Testis (tissue), 3 donors: ENCODE results near the gene TAF5L. TPM values are rescaled to one million over a fixed set of nuclear protein-coding genes. Genes with fewer than 3 reads are reported as not detected.

ENCODE experiments used
- DNase-seq: peaks from one replicate; pipeline ENCODE4 v3.0.0-alpha.2; 2019
- H3K27ac ChIP-seq, 2 donors: fragments of 200-600 bp; sonication (generic); one replicate each; pipeline ENCODE4 v1.5.1; 2019
- H3K27me3 ChIP-seq: fragments of 200-600 bp; sonication (generic); one replicate; pipeline ENCODE4 v1.5.1; 2019
- H3K36me3 ChIP-seq: fragments of 200-600 bp; sonication (generic); one replicate; pipeline ENCODE4 v1.5.1; 2017; ENCODE audit warnings: low read depth; ENCODE audit errors: missing control alignments
- H3K4me1 ChIP-seq: fragments of 200-600 bp; sonication (generic); one replicate; pipeline ENCODE4 v1.5.1; 2019
- H3K4me3 ChIP-seq, 2 donors: fragments of 200-600 bp; sonication (generic); one replicate each; pipeline ENCODE4 v1.5.1; 2017 to 2019
- H3K9me3 ChIP-seq: fragments of 200-600 bp; sonication (generic); one replicate; pipeline ENCODE4 v1.5.1; 2017
- CTCF ChIP-seq, 3 experiments: fragments of 450-650 bp in 2 of 3; fragments of 200-600 bp in 1 of 3; sonication (generic) in 1 of 3; IDR thresholded peaks; one replicate each; pipeline ENCODE4 v1.5.1; 2016 to 2019; ENCODE audit warnings: antibody characterized with exemption in 3 of 3, mild to moderate bottlenecking in 2 of 3, moderate library complexity in 1 of 3
- POLR2A ChIP-seq: fragments of 450-650 bp; IDR thresholded peaks from one replicate; pipeline ENCODE4 v1.6.1; 2017; ENCODE audit warnings: antibody characterized with exemption, mild to moderate bottlenecking, moderate library complexity
- WGBS, 2 donors: methylation state at CpG; one replicate each; pipeline ENCODE4 v1.1.5; 2018; 5-methylcytosine and 5-hydroxymethylcytosine counted together
- intact Hi-C: fragments of 100-400 bp; cut with DNase I; formaldehyde crosslinking; loops from one replicate; pipeline ENCODE4 v1.15.1; 2023; ENCODE audit warnings: low total_unique reads
- polyA plus RNA-seq: library from polyadenylated mRNA; stranded (reverse); fragments of 350-450 nt; fragmentation: Illumina TruSeq; extraction: RNeasy Lipid Tissue Mini Kit (QIAGEN cat#74804); gene quantifications from one replicate; pipeline ENCODE4 v1.2.3, GENCODE V29; 2014; ENCODE audit warnings: low read depth, low replicate concordance; ENCODE audit not compliant: insufficient read depth
- total RNA-seq, 2 donors: library from RNA; depleted of rRNA; stranded (reverse); fragments of >200 nt; gene quantifications; one replicate each; pipeline ENCODE4 v1.2.3, GENCODE V29; 2016

The TAF5L gene
- total and polyA plus RNA-seq, 3 donors from 2014 or later = 12.8 to 24.6 (median 18.4) TPM

DNA sequence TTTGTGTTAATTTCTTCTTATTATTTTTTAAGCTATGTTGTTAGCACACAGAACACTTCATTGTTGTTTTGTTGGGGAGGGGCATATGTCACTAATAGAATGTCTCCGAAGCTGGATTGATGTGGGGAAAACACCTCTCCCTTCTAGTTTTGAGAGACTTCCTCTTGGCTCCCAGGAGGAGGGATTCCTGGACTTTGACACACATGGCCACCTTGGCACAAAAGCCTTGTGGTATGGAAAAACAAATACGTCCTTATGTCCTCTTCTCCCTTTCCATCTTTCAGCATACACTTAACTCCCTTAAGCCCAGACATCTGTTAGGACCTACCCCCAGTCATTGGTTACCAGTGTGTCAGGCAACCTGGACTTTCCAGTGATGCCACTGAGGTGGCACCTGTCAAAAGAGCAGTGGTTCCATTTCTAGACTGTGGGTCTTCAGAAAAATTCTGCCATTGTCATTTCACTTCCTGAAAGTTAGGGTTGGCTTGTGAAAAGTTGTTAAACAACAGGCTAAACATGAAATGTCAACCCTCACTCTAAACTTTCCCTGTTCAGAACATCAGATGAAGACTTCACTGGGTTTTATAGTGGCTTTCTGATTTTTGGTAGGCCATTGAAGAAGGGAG is 54.9 kb downstream of the TAF5L start:
- no peaks in the 10 kb centered on the region for H3K4me1 ChIP-seq
- no peaks in the 10 kb centered on the region for H3K36me3 ChIP-seq
- no peak for DNase-seq
- H3K9me3 ChIP-seq = no peaks in the 10 kb centered on the region
- intact Hi-C loops = no loop called here
- H3K27ac ChIP-seq = no peak overlapping the region
- H3K4me3 ChIP-seq = no peak overlapping the region
- H3K27me3 ChIP-seq = no peaks in the 10 kb centered on the region
- WGBS, 2 donors = 47 to 49% methylated on average over 2 of the region's 2 CpGs
- TF ChIP-seq POLR2A = no peak
- no peak for TF ChIP-seq CTCF (IDR thresholded peaks at IDR 0.05)

DNA sequence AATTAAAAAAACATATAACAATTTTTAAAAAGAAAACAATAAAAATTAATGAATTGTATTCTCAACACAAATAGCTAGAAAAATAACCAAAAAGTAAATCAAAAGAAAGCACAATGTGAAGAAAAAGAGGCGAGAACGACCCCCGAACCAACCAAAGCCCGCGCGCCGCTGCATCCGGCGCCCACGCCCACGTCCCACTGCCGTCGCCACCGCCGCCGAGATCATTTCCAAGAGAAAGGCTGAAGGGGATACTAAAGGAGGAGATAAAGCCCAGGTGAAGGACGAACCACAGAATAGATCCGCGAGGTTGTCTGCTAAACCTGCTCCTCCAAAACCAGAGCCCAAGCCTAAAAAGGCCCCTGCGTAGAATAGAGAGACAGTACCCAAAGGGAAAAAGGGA is 55.6 kb downstream of the TAF5L start:
- TF ChIP-seq CTCF (IDR thresholded peaks at IDR 0.05) = no peak
- TF ChIP-seq POLR2A = no peak
- H3K4me1 ChIP-seq = no peaks in the 10 kb centered on the region
- no peak overlapping the region for H3K27ac ChIP-seq
- H3K9me3 ChIP-seq = no peaks in the 10 kb centered on the region
- H3K4me3 ChIP-seq = no peak overlapping the region
- no peaks in the 10 kb centered on the region for H3K36me3 ChIP-seq
- WGBS, 2 donors = 33 to 61% methylated on average over 20 of the region's 20 CpGs
- DNase-seq = no peak
- no peaks in the 10 kb centered on the region for H3K27me3 ChIP-seq
- intact Hi-C loops = no loop called here

- H3K36me3 ChIP-seq = no peaks in the 10 kb centered on the region
- intact Hi-C loops = no loop called here
These were observed 58.6 kb downstream of the TAF5L start for GRCh38 chr1:229567109-229567868.

DNA sequence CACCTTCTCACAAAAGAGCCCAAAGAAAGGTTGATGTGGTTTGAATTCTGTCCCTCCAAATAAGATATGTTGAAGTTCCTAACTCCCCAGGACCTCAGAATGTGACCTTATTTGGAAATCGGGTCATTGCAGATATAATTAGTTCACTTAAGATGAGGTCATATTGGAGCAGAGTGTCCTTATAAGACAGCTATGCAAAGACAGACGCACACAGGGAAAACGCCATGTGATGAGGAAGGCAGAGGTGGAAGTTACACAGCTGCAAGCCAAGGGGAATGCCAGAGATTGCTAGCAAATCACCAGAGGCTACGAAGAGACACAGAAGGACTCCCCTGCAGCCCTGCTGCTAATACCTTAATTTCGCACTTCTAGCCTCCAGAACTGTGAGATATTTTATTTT is 62.2 kb downstream of the TAF5L start:
- H3K36me3 ChIP-seq = no peaks in the 10 kb centered on the region
- H3K9me3 ChIP-seq = no peaks in the 10 kb centered on the region
- no peak overlapping the region for H3K27ac ChIP-seq
- no peaks in the 10 kb centered on the region for H3K27me3 ChIP-seq
- no peak for DNase-seq
- no peak for TF ChIP-seq CTCF (IDR thresholded peaks at IDR 0.05)
- TF ChIP-seq POLR2A = no peak
- H3K4me3 ChIP-seq = no peak overlapping the region
- WGBS, 2 donors = 53% methylated on average over 5 of the region's 5 CpGs
- H3K4me1 ChIP-seq = peaks cover 3% of the 10 kb centered on the region
- intact Hi-C loops = no loop called here

More at GRCh38 chr1:229567109-229567868, 58.6 kb downstream of the TAF5L start:
- no peak for DNase-seq
- Histone ChIP-seq H3K27me3 (no peaks in the 10 kb centered on the region), H3K27ac (no peak overlapping the region), H3K9me3 (no peaks in the 10 kb centered on the region), H3K4me3 (no peak overlapping the region), H3K4me1 (no peaks in the 10 kb centered on the region)
- TF ChIP-seq POLR2A = no peak
- TF ChIP-seq CTCF (IDR thresholded peaks at IDR 0.05) = no peak
- WGBS, 2 donors = 80 to 84% methylated on average over 13 of the region's 13 CpGs

- intact Hi-C loops = no loop called here
- Histone ChIP-seq H3K9me3 (no peaks in the 10 kb centered on the region), H3K27me3 (no peaks in the 10 kb centered on the region), H3K4me1 (peaks cover 3% of the 10 kb centered on the region), H3K27ac (no peak overlapping the region), H3K4me3 (no peak overlapping the region), H3K36me3 (no peaks in the 10 kb centered on the region)
- TF ChIP-seq CTCF (IDR thresholded peaks at IDR 0.05) (no peak), POLR2A (no peak)
- DNase-seq = no peak
- 55 to 60% methylated on average over 7 of the region's 7 CpGs for WGBS, 2 donors
These were observed 62.7 kb downstream of the TAF5L start for GRCh38 chr1:229563241-229563640.
